ENCODE measurements around the gene ARSI.

DNA sequence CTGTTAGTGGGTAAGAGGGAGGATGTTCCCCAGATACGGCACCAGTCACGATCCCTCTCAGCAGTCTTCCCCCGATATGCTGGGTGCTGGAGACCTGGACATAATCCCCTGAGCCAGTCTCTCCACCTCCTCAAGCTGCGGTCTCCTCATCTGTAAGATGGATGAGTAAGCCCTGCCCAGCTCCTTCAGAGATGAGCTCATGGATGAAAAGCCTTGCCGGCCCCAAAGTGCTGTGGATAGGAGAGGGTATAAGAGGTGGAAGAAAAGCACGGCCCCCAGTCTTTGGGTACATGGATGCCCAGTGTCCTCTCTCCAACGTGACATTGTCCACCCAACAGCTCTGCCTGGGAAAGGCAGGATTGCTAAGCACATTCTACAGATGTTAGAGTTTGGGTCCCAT is 17.6 kb downstream of the ARSI start:
- no peak for TF ChIP-seq POLR2AphosphoS5 (IDR thresholded peaks at IDR 0.05)
- TF ChIP-seq POLR2A (IDR thresholded peaks at IDR 0.05) = no peak
